ENCODE measurements around the gene KLRF1.
"Not testable (repeated sequence)": the region's sequence is repeated elsewhere in the genome, so short reads cannot be mapped to it uniquely, and the experiment has no call there.

KLRF1 gene

GRCh38 chr12:9872162-9872561 is 44.9 kb downstream of the KLRF1 start:
- no peak for DNase-seq

GRCh38 chr12:9872742-9873141 is 45.5 kb downstream of the KLRF1 start:
- DNase-seq, result no peak

GRCh38 chr12:9876120-9876519 is 48.8 kb downstream of the KLRF1 start:
- not testable (repeated sequence) for DNase-seq

- no peak for DNase-seq
Observed at GRCh38 chr12:9880532-9881078, 53.3 kb downstream of the KLRF1 start.

GRCh38 chr12:9881246-9881645 is 54.0 kb downstream of the KLRF1 start, which contains the start of gene KLRF2:
TSS of gene KLRF2 (plus strand) at chr12:9881489. CDS start at chr12:9881596, 107 bp downstream.
- no peak for DNase-seq

GRCh38 chr12:9881988-9882387 is 54.7 kb downstream of the KLRF1 start:
- no peak for DNase-seq

- no peak for DNase-seq
Observed at GRCh38 chr12:9883175-9883574, 55.9 kb downstream of the KLRF1 start.

- no peak for DNase-seq
Observed at GRCh38 chr12:9888665-9889273, 61.5 kb downstream of the KLRF1 start.
